GM19372 (cell line): ENCODE data around the gene KRTAP10-6.
"Not testable (repeated sequence)": the region's sequence is repeated elsewhere in the genome, so short reads cannot be mapped to it uniquely, and the experiment has no call there.

Experiments
- ATAC-seq: cut with Tn5 transposase; IDR thresholded peaks from one replicate; pipeline ENCODE4 v1.9.1; 2021; ENCODE audit warnings: mild to moderate bottlenecking, low read depth, moderate library complexity; ENCODE audit not compliant: unreplicated experiment

KRTAP10-6 gene

GRCh38 chr21:44600118-44600978 lies 8.0 kb upstream of the KRTAP10-6 start, which contains the start of gene KRTAP10-7:
TSS of gene KRTAP10-7 (plus strand) at chr21:44600597. CDS start at chr21:44600622, 25 bp downstream.
- not testable (repeated sequence) for ATAC-seq

GRCh38 chr21:44599264-44600029 lies 7.1 kb upstream of the KRTAP10-6 start:
- no peak for ATAC-seq

- ATAC-seq = no peak
These were observed 5.8 kb upstream of the KRTAP10-6 start for GRCh38 chr21:44598061-44598460.

- ATAC-seq = no peak
These were observed 3.9 kb upstream of the KRTAP10-6 start for GRCh38 chr21:44596068-44596725.

GRCh38 chr21:44595524-44595923 lies 3.2 kb upstream of the KRTAP10-6 start:
- no peak for ATAC-seq

- ATAC-seq = no peak
These were observed 2.2 kb upstream of the KRTAP10-6 start for GRCh38 chr21:44594406-44594916.

GRCh38 chr21:44593598-44594405 lies 1.5 kb upstream of the KRTAP10-6 start:
- ATAC-seq = no peak

GRCh38 chr21:44591801-44592130 lies 539 bp downstream of the KRTAP10-6 start:
- not testable (repeated sequence) for ATAC-seq

GRCh38 chr21:44590897-44591800 lies 1.2 kb downstream of the KRTAP10-6 start:
- not testable (repeated sequence) for ATAC-seq

- no peak for ATAC-seq
These were observed 2.0 kb downstream of the KRTAP10-6 start for GRCh38 chr21:44590311-44590721.

GRCh38 chr21:44589586-44590305 lies 2.6 kb downstream of the KRTAP10-6 start:
- no peak for ATAC-seq

- ATAC-seq = no peak
These were observed 3.2 kb downstream of the KRTAP10-6 start for GRCh38 chr21:44589094-44589493.

- no peak for ATAC-seq
These were observed 6.4 kb downstream of the KRTAP10-6 start for GRCh38 chr21:44585892-44586291.

GRCh38 chr21:44583800-44584147 lies 8.5 kb downstream of the KRTAP10-6 start:
- no peak for ATAC-seq

- ATAC-seq = no peak
These were observed 9.1 kb downstream of the KRTAP10-6 start for GRCh38 chr21:44583089-44583799.

- no peak for ATAC-seq
These were observed 10.2 kb downstream of the KRTAP10-6 start for GRCh38 chr21:44582055-44582454.

GRCh38 chr21:44581158-44581557 lies 11.1 kb downstream of the KRTAP10-6 start:
- no peak for ATAC-seq
